Measurements from ENCODE around the gene C2orf76.

DNA sequence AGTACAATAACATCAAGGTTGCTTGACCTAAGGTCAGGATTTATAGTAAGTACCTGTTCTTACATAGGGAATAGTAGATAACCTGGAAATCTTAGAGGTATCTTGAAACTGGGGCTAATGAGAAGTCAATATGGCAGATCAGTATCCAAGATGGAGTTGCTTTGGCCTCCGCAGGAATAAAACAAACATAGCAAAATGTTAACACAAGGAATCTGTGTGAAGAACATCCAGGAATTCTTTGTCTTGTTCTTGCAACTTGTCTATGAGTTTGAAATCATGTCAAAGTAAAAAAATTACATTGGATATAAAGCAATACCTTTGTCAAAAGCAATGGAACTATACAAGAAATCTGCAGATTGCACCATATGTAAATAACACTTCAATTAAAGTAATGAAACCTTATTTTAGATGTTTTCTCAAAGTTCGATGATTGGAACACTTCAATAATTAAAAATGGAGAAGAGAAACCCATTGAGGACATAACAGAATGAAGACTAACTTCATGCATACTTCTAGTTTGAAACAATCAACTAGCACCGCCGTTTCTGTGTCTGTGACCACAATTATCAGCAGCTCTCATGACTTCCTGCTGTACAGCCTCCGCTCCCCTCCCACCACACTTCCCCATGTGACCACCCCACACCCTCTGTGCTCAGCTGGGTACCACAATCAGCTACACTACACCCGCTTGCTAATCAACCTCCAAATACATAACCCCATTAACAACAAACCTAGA is 27.6 kb downstream of the C2orf76 start:
- TF ChIP-seq POLR2AphosphoS5 (IDR thresholded peaks at IDR 0.05; ENCODE audit: borderline replicate concordance, low read depth, low read length): no peak
- no peak for TF ChIP-seq EZH2 (IDR thresholded peaks at IDR 0.05)
- TF ChIP-seq FOXP2 (optimal IDR thresholded peaks at IDR 0.05; ENCODE audit: control extremely low read depth, extremely low read length, insufficient read depth): no peak
